ENCODE data around the gene ERVFRD-1.

Gene ERVFRD-1

GRCh38 chr6:11083956-11084355 is 27.6 kb downstream of the ERVFRD-1 start:
- no peak overlapping the region for H3K27ac ChIP-seq (ENCODE audit: low read length)

GRCh38 chr6:11083491-11083890 is 28.0 kb downstream of the ERVFRD-1 start:
- Histone ChIP-seq H3K4me3 (ENCODE audit: low read length) (no peak overlapping the region), H3K27ac (ENCODE audit: low read length) (no peak overlapping the region), H3K4me1 (ENCODE audit: insufficient read depth, low read length) (no peaks in the 10 kb centered on the region), H3K9ac (ENCODE audit: low read depth, low read length) (no peak overlapping the region), H3K36me3 (ENCODE audit: insufficient read depth, low read depth, low read length) (no peaks in the 10 kb centered on the region), H3K9me3 (ENCODE audit: insufficient read depth, low read depth, low read length) (no peaks in the 10 kb centered on the region), H3K27me3 (ENCODE audit: insufficient read depth, low read length) (no peaks in the 10 kb centered on the region)

More at GRCh38 chr6:11083956-11084355, 27.6 kb downstream of the ERVFRD-1 start:
- Histone ChIP-seq H3K9ac (ENCODE audit: low read depth, low read length) (no peak overlapping the region), H3K4me1 (ENCODE audit: insufficient read depth, low read length) (no peaks in the 10 kb centered on the region), H3K27me3 (ENCODE audit: insufficient read depth, low read length) (no peaks in the 10 kb centered on the region), H3K36me3 (ENCODE audit: insufficient read depth, low read depth, low read length) (no peaks in the 10 kb centered on the region), H3K9me3 (ENCODE audit: insufficient read depth, low read depth, low read length) (no peaks in the 10 kb centered on the region), H3K4me3 (ENCODE audit: low read length) (no peak overlapping the region)

GRCh38 chr6:11080296-11080695 is 31.2 kb downstream of the ERVFRD-1 start:
- no peak overlapping the region for H3K9ac ChIP-seq (ENCODE audit: low read depth, low read length)
- no peak overlapping the region for H3K4me3 ChIP-seq (ENCODE audit: low read length)
- H3K9me3 ChIP-seq (ENCODE audit: insufficient read depth, low read depth, low read length): no peaks in the 10 kb centered on the region
- H3K27me3 ChIP-seq (ENCODE audit: insufficient read depth, low read length): no peaks in the 10 kb centered on the region
- no peak overlapping the region for H3K27ac ChIP-seq (ENCODE audit: low read length)
- no peaks in the 10 kb centered on the region for H3K36me3 ChIP-seq (ENCODE audit: insufficient read depth, low read depth, low read length)
- peaks cover 12% of the 10 kb centered on the region; the same call in 1 of the 2 replicates for H3K4me1 ChIP-seq (ENCODE audit: insufficient read depth, low read length)

GRCh38 chr6:11078266-11078665 is 33.3 kb downstream of the ERVFRD-1 start:
- no peaks in the 10 kb centered on the region for H3K9me3 ChIP-seq (ENCODE audit: insufficient read depth, low read depth, low read length)
- no peak overlapping the region for H3K4me3 ChIP-seq (ENCODE audit: low read length)
- no peaks in the 10 kb centered on the region for H3K36me3 ChIP-seq (ENCODE audit: insufficient read depth, low read depth, low read length)
- H3K9ac ChIP-seq (ENCODE audit: low read depth, low read length): no peak overlapping the region
- no peaks in the 10 kb centered on the region for H3K27me3 ChIP-seq (ENCODE audit: insufficient read depth, low read length)
- H3K4me1 ChIP-seq (ENCODE audit: insufficient read depth, low read length): peaks cover 12% of the 10 kb centered on the region; the same call in 1 of the 2 replicates
- H3K27ac ChIP-seq (ENCODE audit: low read length): no peak overlapping the region

GRCh38 chr6:11076540-11076939 is 35.0 kb downstream of the ERVFRD-1 start:
- Histone ChIP-seq H3K4me3 (ENCODE audit: low read length) (no peak overlapping the region), H3K9me3 (ENCODE audit: insufficient read depth, low read depth, low read length) (no peaks in the 10 kb centered on the region), H3K27ac (ENCODE audit: low read length) (no peak overlapping the region), H3K9ac (ENCODE audit: low read depth, low read length) (no peak overlapping the region), H3K27me3 (ENCODE audit: insufficient read depth, low read length) (no peaks in the 10 kb centered on the region), H3K4me1 (ENCODE audit: insufficient read depth, low read length) (peaks cover 12% of the 10 kb centered on the region; the same call in 1 of the 2 replicates), H3K36me3 (ENCODE audit: insufficient read depth, low read depth, low read length) (no peaks in the 10 kb centered on the region)

GRCh38 chr6:11072101-11072500 is 39.4 kb downstream of the ERVFRD-1 start:
- no peak overlapping the region for H3K27ac ChIP-seq (ENCODE audit: low read length)
- no peak overlapping the region for H3K4me3 ChIP-seq (ENCODE audit: low read length)
- H3K36me3 ChIP-seq (ENCODE audit: insufficient read depth, low read depth, low read length): no peaks in the 10 kb centered on the region
- H3K9me3 ChIP-seq (ENCODE audit: insufficient read depth, low read depth, low read length): no peaks in the 10 kb centered on the region
- H3K27me3 ChIP-seq (ENCODE audit: insufficient read depth, low read length): no peaks in the 10 kb centered on the region
- peaks cover 12% of the 10 kb centered on the region; the same call in 1 of the 2 replicates for H3K4me1 ChIP-seq (ENCODE audit: insufficient read depth, low read length)
- no peak overlapping the region for H3K9ac ChIP-seq (ENCODE audit: low read depth, low read length)

GRCh38 chr6:11069760-11070159 is 41.8 kb downstream of the ERVFRD-1 start:
- no peaks in the 10 kb centered on the region for H3K36me3 ChIP-seq (ENCODE audit: insufficient read depth, low read depth, low read length)
- no peak overlapping the region for H3K27ac ChIP-seq (ENCODE audit: low read length)
- no peaks in the 10 kb centered on the region for H3K4me1 ChIP-seq (ENCODE audit: insufficient read depth, low read length)
- no peaks in the 10 kb centered on the region for H3K27me3 ChIP-seq (ENCODE audit: insufficient read depth, low read length)
- H3K9ac ChIP-seq (ENCODE audit: low read depth, low read length): no peak overlapping the region
- no peaks in the 10 kb centered on the region for H3K9me3 ChIP-seq (ENCODE audit: insufficient read depth, low read depth, low read length)
- no peak overlapping the region for H3K4me3 ChIP-seq (ENCODE audit: low read length)

GRCh38 chr6:11067348-11067747 is 44.2 kb downstream of the ERVFRD-1 start:
- H3K4me1 ChIP-seq (ENCODE audit: insufficient read depth, low read length): no peaks in the 10 kb centered on the region
- no peaks in the 10 kb centered on the region for H3K9me3 ChIP-seq (ENCODE audit: insufficient read depth, low read depth, low read length)
- no peaks in the 10 kb centered on the region for H3K27me3 ChIP-seq (ENCODE audit: insufficient read depth, low read length)
- H3K36me3 ChIP-seq (ENCODE audit: insufficient read depth, low read depth, low read length): no peaks in the 10 kb centered on the region
- no peak overlapping the region for H3K9ac ChIP-seq (ENCODE audit: low read depth, low read length)
- no peak overlapping the region for H3K4me3 ChIP-seq (ENCODE audit: low read length)
- no peak overlapping the region for H3K27ac ChIP-seq (ENCODE audit: low read length)

- Histone ChIP-seq H3K9ac (ENCODE audit: low read depth, low read length) (no peak overlapping the region), H3K4me1 (ENCODE audit: insufficient read depth, low read length) (no peaks in the 10 kb centered on the region), H3K9me3 (ENCODE audit: insufficient read depth, low read depth, low read length) (no peaks in the 10 kb centered on the region), H3K27ac (ENCODE audit: low read length) (no peak overlapping the region), H3K36me3 (ENCODE audit: insufficient read depth, low read depth, low read length) (no peaks in the 10 kb centered on the region), H3K4me3 (ENCODE audit: low read length) (no peak overlapping the region), H3K27me3 (ENCODE audit: insufficient read depth, low read length) (no peaks in the 10 kb centered on the region)
Observed at GRCh38 chr6:11066505-11067347, 44.8 kb downstream of the ERVFRD-1 start.

- no peak overlapping the region for H3K27ac ChIP-seq (ENCODE audit: low read length)
- no peaks in the 10 kb centered on the region for H3K9me3 ChIP-seq (ENCODE audit: insufficient read depth, low read depth, low read length)
Observed at GRCh38 chr6:11065436-11066202, 45.9 kb downstream of the ERVFRD-1 start.

GRCh38 chr6:11064836-11065235 is 46.7 kb downstream of the ERVFRD-1 start:
- H3K4me3 ChIP-seq (ENCODE audit: low read length): no peak overlapping the region
- H3K9me3 ChIP-seq (ENCODE audit: insufficient read depth, low read depth, low read length): no peaks in the 10 kb centered on the region
- no peak overlapping the region for H3K27ac ChIP-seq (ENCODE audit: low read length)
- no peaks in the 10 kb centered on the region for H3K36me3 ChIP-seq (ENCODE audit: insufficient read depth, low read depth, low read length)
- no peaks in the 10 kb centered on the region for H3K27me3 ChIP-seq (ENCODE audit: insufficient read depth, low read length)
- H3K9ac ChIP-seq (ENCODE audit: low read depth, low read length): no peak overlapping the region
- no peaks in the 10 kb centered on the region for H3K4me1 ChIP-seq (ENCODE audit: insufficient read depth, low read length)

More at GRCh38 chr6:11065436-11066202, 45.9 kb downstream of the ERVFRD-1 start:
- Histone ChIP-seq H3K36me3 (ENCODE audit: insufficient read depth, low read depth, low read length) (no peaks in the 10 kb centered on the region), H3K9ac (ENCODE audit: low read depth, low read length) (no peak overlapping the region), H3K4me3 (ENCODE audit: low read length) (no peak overlapping the region), H3K27me3 (ENCODE audit: insufficient read depth, low read length) (no peaks in the 10 kb centered on the region), H3K4me1 (ENCODE audit: insufficient read depth, low read length) (no peaks in the 10 kb centered on the region)

GRCh38 chr6:11062715-11063114 is 48.8 kb downstream of the ERVFRD-1 start:
- Histone ChIP-seq H3K27ac (ENCODE audit: low read length) (no peak overlapping the region), H3K9ac (ENCODE audit: low read depth, low read length) (no peak overlapping the region), H3K4me1 (ENCODE audit: insufficient read depth, low read length) (no peaks in the 10 kb centered on the region), H3K4me3 (ENCODE audit: low read length) (no peak overlapping the region), H3K27me3 (ENCODE audit: insufficient read depth, low read length) (no peaks in the 10 kb centered on the region), H3K36me3 (ENCODE audit: insufficient read depth, low read depth, low read length) (no peaks in the 10 kb centered on the region), H3K9me3 (ENCODE audit: insufficient read depth, low read depth, low read length) (no peaks in the 10 kb centered on the region)
